Tibial nerve (tissue), 4 donors: ENCODE measurements around the gene APLP2.
"Not testable (repeated sequence)": the region's sequence is repeated elsewhere in the genome, so short reads cannot be mapped to it uniquely, and the experiment has no call there.

ENCODE experiments used
- CTCF ChIP-seq, 5 experiments: fragments of 200-600 bp in 3 of 5; fragments of 450-650 bp in 2 of 5; sonication (generic) in 3 of 5; IDR thresholded peaks; one replicate each; pipeline ENCODE4 v1.5.1; 2016 to 2019; ENCODE audit warnings: antibody characterized with exemption in 5 of 5, mild to moderate bottlenecking in 3 of 5, moderate library complexity in 2 of 5
- EP300 ChIP-seq, 2 donors: sonication (generic); formaldehyde crosslinking; IDR thresholded peaks; one replicate each; pipeline ENCODE4 v1.6.1; 2017; ENCODE audit warnings: antibody characterized with exemption in 2 of 2, mild to moderate bottlenecking in 1 of 2

GRCh38 chr11:130108671-130109070, 39.0 kb downstream of the APLP2 start:
- TF ChIP-seq CTCF, EP300 (IDR thresholded peaks at IDR 0.05): not testable (repeated sequence)
